Brain microvascular endothelial cell (primary cell): ENCODE measurements around the gene RALGPS1.

Experiments
- DNase-seq: peaks from one replicate; pipeline ENCODE4 v3.0.0-alpha.2; 2020
- H3K27ac ChIP-seq: fragments of 250-450 bp; sonication (Bioruptor Pico); 2 replicates; pipeline ENCODE4 v1.5.1; 2020; ENCODE audit warnings: mild to moderate bottlenecking, moderate library complexity
- H3K27me3 ChIP-seq: fragments of 250-450 bp; sonication (Bioruptor Pico); replicated peaks from 2 replicates; pipeline ENCODE4 v1.5.1; 2020; ENCODE audit warnings: mild to moderate bottlenecking
- H3K36me3 ChIP-seq: fragments of 250-450 bp; sonication (Bioruptor Pico); replicated peaks from 2 replicates; pipeline ENCODE4 v1.5.1; 2020; ENCODE audit warnings: mild to moderate bottlenecking
- H3K4me3 ChIP-seq: 2 replicates; pipeline ENCODE4 v1.5.1; 2011; ENCODE audit warnings: low read depth, mild to moderate bottlenecking, control low read depth, low read length, moderate library complexity
- in situ Hi-C: cut with HindIII; loops from 2 replicates; pipeline ENCODE4 v1.10.0; 2017; ENCODE audit warnings: low sequenced_read_pairs, low pct_ligation_motif_present
- TF ChIP-seq, protein P1 (sequence below): IDR thresholded peaks from 2 replicates; pipeline ENCODE4 v1.5.1; 2011; ENCODE audit warnings: low read depth, mild to moderate bottlenecking, moderate library complexity, low read length, control low read depth, inconsistent platforms; ENCODE audit errors: missing control alignments

Gene RALGPS1

GRCh38 chr9:127204771-127205470 lies 290.3 kb downstream of the RALGPS1 start:
- peak; percentile 47 for DNase-seq
- H3K27ac ChIP-seq = no peak overlapping the region
- H3K36me3 ChIP-seq = no peaks in the 10 kb centered on the region
- H3K4me3 ChIP-seq = no peak overlapping the region
- TF ChIP-seq, protein P1, sequence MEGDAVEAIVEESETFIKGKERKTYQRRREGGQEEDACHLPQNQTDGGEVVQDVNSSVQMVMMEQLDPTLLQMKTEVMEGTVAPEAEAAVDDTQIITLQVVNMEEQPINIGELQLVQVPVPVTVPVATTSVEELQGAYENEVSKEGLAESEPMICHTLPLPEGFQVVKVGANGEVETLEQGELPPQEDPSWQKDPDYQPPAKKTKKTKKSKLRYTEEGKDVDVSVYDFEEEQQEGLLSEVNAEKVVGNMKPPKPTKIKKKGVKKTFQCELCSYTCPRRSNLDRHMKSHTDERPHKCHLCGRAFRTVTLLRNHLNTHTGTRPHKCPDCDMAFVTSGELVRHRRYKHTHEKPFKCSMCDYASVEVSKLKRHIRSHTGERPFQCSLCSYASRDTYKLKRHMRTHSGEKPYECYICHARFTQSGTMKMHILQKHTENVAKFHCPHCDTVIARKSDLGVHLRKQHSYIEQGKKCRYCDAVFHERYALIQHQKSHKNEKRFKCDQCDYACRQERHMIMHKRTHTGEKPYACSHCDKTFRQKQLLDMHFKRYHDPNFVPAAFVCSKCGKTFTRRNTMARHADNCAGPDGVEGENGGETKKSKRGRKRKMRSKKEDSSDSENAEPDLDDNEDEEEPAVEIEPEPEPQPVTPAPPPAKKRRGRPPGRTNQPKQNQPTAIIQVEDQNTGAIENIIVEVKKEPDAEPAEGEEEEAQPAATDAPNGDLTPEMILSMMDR = peak; percentile 55
- in situ Hi-C loops = loop anchor here (25.0 kb wide), 1 partner anchor 243 kb away; no protein-coding TSS in a partner anchor
- H3K27me3 ChIP-seq = no peaks in the 10 kb centered on the region

- H3K27me3 ChIP-seq = no peaks in the 10 kb centered on the region
Observed at GRCh38 chr9:127205952-127206351, 291.4 kb downstream of the RALGPS1 start.

GRCh38 chr9:127206666-127207065 lies 292.1 kb downstream of the RALGPS1 start:
- TF ChIP-seq, protein P1 = no peak
- no peak overlapping the region for H3K27ac ChIP-seq
- in situ Hi-C loops = loop anchor here (25.0 kb wide), 1 partner anchor 244 kb away; no protein-coding TSS in a partner anchor
- no peaks in the 10 kb centered on the region for H3K27me3 ChIP-seq
- no peaks in the 10 kb centered on the region for H3K36me3 ChIP-seq
- DNase-seq = no peak
- H3K4me3 ChIP-seq = no peak overlapping the region

More at GRCh38 chr9:127205952-127206351, 291.4 kb downstream of the RALGPS1 start:
- Histone ChIP-seq H3K36me3 (no peaks in the 10 kb centered on the region), H3K4me3 (no peak overlapping the region), H3K27ac (no peak overlapping the region)
- DNase-seq = no peak
- TF ChIP-seq, protein P1 = no peak
- in situ Hi-C loops = loop anchor here (25.0 kb wide), 1 partner anchor 244 kb away; no protein-coding TSS in a partner anchor

GRCh38 chr9:127207734-127208410 lies 293.3 kb downstream of the RALGPS1 start:
- H3K27me3 ChIP-seq = no peaks in the 10 kb centered on the region
- H3K27ac ChIP-seq = no peak overlapping the region
- TF ChIP-seq, protein P1 = no peak
- H3K36me3 ChIP-seq = no peaks in the 10 kb centered on the region
- H3K4me3 ChIP-seq = no peak overlapping the region
- in situ Hi-C loops = loop anchor here (25.0 kb wide), 1 partner anchor 246 kb away; no protein-coding TSS in a partner anchor
- DNase-seq = no peak

DNA sequence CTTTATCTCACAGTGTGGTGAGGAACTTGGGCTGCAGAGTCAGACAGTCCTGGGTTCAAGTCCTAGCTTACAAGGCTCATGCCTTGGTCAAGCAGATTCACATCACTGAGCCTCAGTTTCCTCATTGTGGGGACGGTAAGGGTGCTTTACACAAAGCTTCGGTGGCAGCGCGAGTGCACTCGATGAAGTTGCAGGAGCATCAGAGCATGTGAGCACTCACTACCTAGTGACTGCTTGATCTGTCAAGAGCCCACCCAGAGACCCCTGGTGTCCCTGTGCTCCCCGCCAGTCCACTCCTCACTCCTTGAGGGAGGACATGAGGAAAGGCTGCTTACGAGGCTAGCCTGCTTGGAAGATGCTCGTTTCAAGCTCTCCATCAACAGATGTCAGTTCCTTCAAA lies 293.8 kb downstream of the RALGPS1 start:
- Histone ChIP-seq H3K36me3 (no peaks in the 10 kb centered on the region), H3K27ac (no peak overlapping the region), H3K27me3 (no peaks in the 10 kb centered on the region), H3K4me3 (no peak overlapping the region)
- in situ Hi-C loops = loop anchor here (25.0 kb wide), 1 partner anchor 246 kb away; no protein-coding TSS in a partner anchor
- DNase-seq = no peak
- TF ChIP-seq, protein P1 = no peak
